Mucosa of stomach (tissue), 1 donor: Measurements from ENCODE around the gene LMTK2.

Experiments
- H3K27me3 ChIP-seq: one replicate; pipeline ENCODE4 v1.7.0; 2013; ENCODE audit warnings: mild to moderate bottlenecking, low read length; ENCODE audit not compliant: control insufficient read depth, insufficient read depth
- H3K36me3 ChIP-seq: one replicate; pipeline ENCODE4 v1.7.0; 2013; ENCODE audit warnings: low read length; ENCODE audit not compliant: control insufficient read depth, insufficient read depth
- H3K4me1 ChIP-seq: one replicate; pipeline ENCODE4 v1.7.0; 2013; ENCODE audit warnings: mild to moderate bottlenecking, low read length; ENCODE audit not compliant: control insufficient read depth, insufficient read depth
- H3K4me3 ChIP-seq: one replicate; pipeline ENCODE4 v1.7.0; 2013; ENCODE audit warnings: low read length
- H3K9ac ChIP-seq: one replicate; pipeline ENCODE4 v1.7.0; 2013; ENCODE audit warnings: mild to moderate bottlenecking, low read length, moderate library complexity
- H3K9me3 ChIP-seq: one replicate; pipeline ENCODE4 v1.7.0; 2013; ENCODE audit warnings: mild to moderate bottlenecking, low read length, moderate library complexity; ENCODE audit not compliant: control insufficient read depth
- donor health status: Pancreatic carcinoma.

Gene LMTK2

DNA sequence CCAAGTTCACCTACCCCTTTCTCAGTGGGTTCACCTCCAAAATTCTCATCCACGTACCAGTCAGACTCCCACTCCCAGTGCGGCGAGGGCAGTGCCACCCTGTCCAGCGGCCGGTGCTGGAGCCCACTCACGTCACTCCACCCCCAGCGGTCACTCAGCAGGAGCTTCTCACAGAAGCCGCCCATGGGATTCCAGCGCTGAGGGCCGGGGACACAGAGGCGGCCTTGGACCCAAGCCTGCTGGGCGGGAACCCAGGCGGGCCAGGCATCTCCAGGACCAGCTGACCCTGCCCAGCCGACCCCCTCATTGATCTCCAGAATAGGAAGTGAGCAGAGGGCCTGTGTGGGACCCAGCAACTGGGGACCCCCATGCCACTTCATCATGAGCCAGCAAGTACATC lies 138.2 kb downstream of the LMTK2 start:
- Histone ChIP-seq H3K27me3 (no peaks in the 10 kb centered on the region), H3K9ac (no peak overlapping the region), H3K9me3 (no peaks in the 10 kb centered on the region), H3K36me3 (peaks cover 4% of the 10 kb centered on the region), H3K4me1 (peaks cover 8% of the 10 kb centered on the region), H3K4me3 (no peak overlapping the region)

DNA sequence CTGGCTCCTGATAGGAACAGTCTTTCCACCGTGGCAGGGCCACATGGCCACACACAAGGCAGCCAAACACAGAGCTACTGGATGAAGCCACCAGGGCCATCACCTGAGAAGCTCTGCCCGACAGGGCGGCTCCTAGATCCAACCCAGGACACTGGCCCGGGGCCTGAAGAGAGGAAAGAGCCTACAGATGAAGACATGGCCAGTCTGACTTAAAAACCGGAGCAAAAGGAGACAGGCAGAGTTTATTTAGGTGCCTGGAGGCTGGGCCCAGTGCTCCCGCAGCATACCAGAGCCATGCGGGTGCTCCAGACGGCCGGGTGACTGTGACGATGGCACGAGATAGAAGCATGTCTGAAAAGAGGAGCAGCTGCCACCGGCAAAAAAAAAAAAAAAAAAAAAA lies 141.5 kb downstream of the LMTK2 start:
- H3K9ac ChIP-seq: no peak overlapping the region
- no peaks in the 10 kb centered on the region for H3K27me3 ChIP-seq
- H3K36me3 ChIP-seq: peaks cover 4% of the 10 kb centered on the region
- H3K4me1 ChIP-seq: peaks cover 31% of the 10 kb centered on the region
- no peak overlapping the region for H3K4me3 ChIP-seq
- no peaks in the 10 kb centered on the region for H3K9me3 ChIP-seq

- Histone ChIP-seq H3K9ac (no peak overlapping the region), H3K27me3 (no peaks in the 10 kb centered on the region), H3K4me3 (no peak overlapping the region), H3K36me3 (peaks cover 4% of the 10 kb centered on the region), H3K4me1 (peaks cover 38% of the 10 kb centered on the region), H3K9me3 (no peaks in the 10 kb centered on the region)
Observed at GRCh38 chr7:98249106-98249505, 142.4 kb downstream of the LMTK2 start.

DNA sequence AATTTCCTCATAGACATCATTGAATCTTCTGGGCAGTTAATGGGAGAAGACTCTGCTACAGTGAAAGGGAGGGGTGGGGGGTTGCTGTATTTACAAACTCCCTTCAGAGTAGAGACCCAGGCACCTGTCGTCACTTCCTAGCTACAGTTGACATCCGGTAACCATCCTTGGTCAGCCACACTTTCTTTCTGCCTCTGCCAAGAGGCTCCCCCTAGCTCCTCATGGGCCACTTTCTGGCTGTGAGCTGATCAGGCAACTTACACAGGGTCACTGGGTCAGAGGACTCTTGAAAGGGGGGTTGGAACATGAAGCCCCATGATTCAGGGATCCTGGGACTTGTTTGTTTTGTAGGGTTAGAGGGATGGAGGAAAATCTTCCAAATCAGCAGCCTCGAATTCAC lies 144.1 kb downstream of the LMTK2 start:
- peak overlapping the region; percentile 68 for H3K9ac ChIP-seq

DNA sequence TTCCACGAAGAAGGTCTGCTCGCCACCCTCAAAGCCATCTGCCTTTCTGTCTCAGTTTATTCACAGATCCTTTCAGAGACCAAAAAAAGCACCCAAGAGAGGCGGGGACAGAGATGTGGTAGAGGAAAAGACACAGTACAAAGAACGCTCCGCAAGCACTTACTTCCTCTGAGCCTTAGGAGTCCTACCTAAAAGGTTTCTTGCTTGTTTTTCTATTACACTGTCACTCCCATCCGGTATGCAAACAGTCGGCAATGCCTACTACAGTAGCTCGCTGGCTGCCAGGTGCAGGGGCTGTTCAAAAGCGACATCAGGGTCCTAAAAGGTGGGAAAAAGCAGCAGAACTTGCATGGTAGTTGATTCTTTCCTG lies 144.6 kb downstream of the LMTK2 start:
- peak overlapping the region; percentile 67 for H3K4me3 ChIP-seq
- no peaks in the 10 kb centered on the region for H3K9me3 ChIP-seq
- H3K4me1 ChIP-seq: peaks cover 38% of the 10 kb centered on the region
- peak overlapping the region; percentile 68 for H3K9ac ChIP-seq
- no peaks in the 10 kb centered on the region for H3K36me3 ChIP-seq
- H3K27me3 ChIP-seq: no peaks in the 10 kb centered on the region

More for the DNA sequence above, 144.1 kb downstream of the LMTK2 start:
- peaks cover 38% of the 10 kb centered on the region for H3K4me1 ChIP-seq
- peaks cover 1% of the 10 kb centered on the region for H3K36me3 ChIP-seq
- H3K9me3 ChIP-seq: no peaks in the 10 kb centered on the region
- no peaks in the 10 kb centered on the region for H3K27me3 ChIP-seq
- H3K4me3 ChIP-seq: peak overlapping the region; percentile 67

- H3K27me3 ChIP-seq: no peaks in the 10 kb centered on the region
- no peaks in the 10 kb centered on the region for H3K9me3 ChIP-seq
- H3K4me3 ChIP-seq: peak within 1 kb of the TSS; percentile 67
- H3K4me1 ChIP-seq: peaks cover 38% of the 10 kb centered on the region
- H3K9ac ChIP-seq: peak within 1 kb of the TSS; percentile 68
- H3K36me3 ChIP-seq: no peaks in the 10 kb centered on the region
Observed at GRCh38 chr7:98251601-98252424, 145.2 kb downstream of the LMTK2 start, which contains the start of gene TECPR1. TSS of gene TECPR1 (minus strand) at chr7:98252232. CDS start at chr7:98246146, 6,086 bp downstream.

- Histone ChIP-seq H3K4me1 (peaks cover 38% of the 10 kb centered on the region), H3K4me3 (peak overlapping the region; percentile 67), H3K36me3 (no peaks in the 10 kb centered on the region), H3K9me3 (no peaks in the 10 kb centered on the region), H3K27me3 (no peaks in the 10 kb centered on the region), H3K9ac (peak overlapping the region; percentile 68)
Observed at GRCh38 chr7:98252425-98253054, 145.9 kb downstream of the LMTK2 start.

DNA sequence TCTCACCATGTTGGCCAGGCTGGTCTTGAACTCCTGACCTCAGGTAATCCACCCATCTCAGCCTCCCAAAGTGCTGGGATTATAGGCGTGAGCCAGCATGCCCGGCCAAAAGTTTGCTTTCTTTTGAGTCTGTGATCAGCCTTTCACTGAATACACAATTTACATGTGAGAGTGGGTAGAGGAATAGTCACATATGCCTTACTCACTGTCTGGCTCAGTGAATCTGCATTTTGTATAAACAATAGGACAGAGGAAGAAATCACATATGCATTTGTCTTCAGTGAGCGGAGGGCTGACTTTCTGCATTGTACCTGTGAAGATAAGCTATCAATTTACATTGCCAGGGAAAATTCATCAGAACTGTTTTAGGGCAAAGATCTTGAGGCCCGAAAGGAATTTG lies 147.9 kb downstream of the LMTK2 start:
- Histone ChIP-seq H3K27me3 (no peaks in the 10 kb centered on the region), H3K4me1 (peaks cover 30% of the 10 kb centered on the region), H3K9me3 (no peaks in the 10 kb centered on the region), H3K9ac (no peak overlapping the region), H3K4me3 (no peak overlapping the region), H3K36me3 (no peaks in the 10 kb centered on the region)

- H3K4me1 ChIP-seq: peaks cover 29% of the 10 kb centered on the region
- no peak overlapping the region for H3K4me3 ChIP-seq
- no peaks in the 10 kb centered on the region for H3K36me3 ChIP-seq
- H3K9me3 ChIP-seq: no peaks in the 10 kb centered on the region
- H3K27me3 ChIP-seq: no peaks in the 10 kb centered on the region
- no peak overlapping the region for H3K9ac ChIP-seq
Observed at GRCh38 chr7:98254951-98255610, 148.4 kb downstream of the LMTK2 start.

GRCh38 chr7:98256431-98256830 lies 149.8 kb downstream of the LMTK2 start:
- Histone ChIP-seq H3K36me3 (no peaks in the 10 kb centered on the region), H3K9me3 (no peaks in the 10 kb centered on the region), H3K4me3 (no peak overlapping the region), H3K9ac (no peak overlapping the region), H3K4me1 (peaks cover 15% of the 10 kb centered on the region), H3K27me3 (no peaks in the 10 kb centered on the region)

DNA sequence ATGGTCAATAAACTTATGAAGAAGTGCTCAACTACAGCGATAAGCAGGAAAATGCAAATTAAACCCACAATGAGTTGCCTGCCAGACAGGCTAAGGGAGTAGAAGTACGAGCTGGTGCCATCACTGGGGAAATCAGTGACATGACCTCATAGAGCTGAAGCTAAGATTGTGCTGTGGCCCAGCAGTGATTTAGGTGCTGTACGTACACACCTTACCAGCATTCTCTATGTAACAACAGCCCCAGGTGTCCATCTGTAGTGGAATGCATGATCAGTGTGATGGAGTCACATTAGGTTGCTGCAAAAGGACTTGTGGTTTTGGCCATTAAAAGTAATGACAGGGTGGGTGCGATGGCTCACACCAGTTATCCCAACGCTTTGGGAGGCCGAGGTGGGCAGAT lies 151.0 kb downstream of the LMTK2 start:
- H3K4me1 ChIP-seq: peaks cover 12% of the 10 kb centered on the region
- H3K27me3 ChIP-seq: no peaks in the 10 kb centered on the region
- H3K9ac ChIP-seq: no peak overlapping the region
- no peaks in the 10 kb centered on the region for H3K9me3 ChIP-seq
- H3K4me3 ChIP-seq: no peak overlapping the region
- H3K36me3 ChIP-seq: no peaks in the 10 kb centered on the region
